Measurements from ENCODE around the gene TICAM2. TPM values are rescaled to one million over a fixed set of nuclear protein-coding genes. Genes with fewer than 3 reads are reported as not detected.

TICAM2 gene
- total RNA-seq, 4 donors from 2014 or later: 1.2 to 4.7 (median 3.1) TPM

DNA sequence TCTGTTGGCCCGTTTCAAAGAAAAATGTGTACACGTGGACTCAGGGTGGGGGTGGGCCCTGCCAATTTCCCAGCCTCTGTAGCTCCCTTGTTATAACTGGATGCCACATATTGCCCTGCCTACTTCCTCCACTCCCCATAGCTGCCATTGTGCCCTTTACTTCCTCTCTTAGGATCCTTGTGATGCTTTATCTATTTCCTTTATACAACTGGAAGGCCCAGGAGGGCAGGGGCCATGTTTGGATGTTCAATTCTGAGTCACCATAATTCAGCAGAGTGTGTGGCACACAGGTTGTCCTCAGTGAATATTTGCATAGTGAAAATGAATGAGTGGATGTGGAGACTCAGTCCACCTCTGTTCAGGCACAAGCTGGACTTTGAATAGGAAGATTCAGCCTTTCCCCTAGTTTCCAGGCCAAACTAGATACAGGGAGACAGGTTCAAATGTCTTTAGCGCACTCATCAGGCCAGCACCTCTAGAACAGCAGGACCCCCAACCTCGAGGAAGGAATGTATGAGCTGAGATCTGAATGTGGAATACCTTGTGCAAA lies 47.1 kb downstream of the TICAM2 start:
- WGBS, 2 donors (ENCODE audit: low coverage in 1 of 2): 77 to 83% methylated on average over 3 to 4 of the region's 4 CpGs
- Histone ChIP-seq H3K27ac (no peak overlapping the region), H3K4me3 (no peak overlapping the region), H3K4me1 (peaks cover 0 to 39% (median 9%) of the 10 kb centered on the region in 3 donors), H3K9me3 (no peaks in the 10 kb centered on the region), H3K27me3 (no peaks in the 10 kb centered on the region), H3K36me3 (no peaks in the 10 kb centered on the region)
- no peak for TF ChIP-seq CTCF (IDR thresholded peaks at IDR 0.05)
- no peak for TF ChIP-seq POLR2A (IDR thresholded peaks at IDR 0.05)
- TF ChIP-seq EP300 (IDR thresholded peaks at IDR 0.05): no peak
- TF ChIP-seq POLR2AphosphoS5 (IDR thresholded peaks at IDR 0.05): no peak
- ATAC-seq: no peak

- peaks cover 0 to 28% (median 6%) of the 10 kb centered on the region in 3 donors for H3K4me1 ChIP-seq
- H3K36me3 ChIP-seq: no peaks in the 10 kb centered on the region
- 88 to 92% methylated on average over 1 to 4 of the region's 4 CpGs for WGBS, 2 donors (ENCODE audit: low coverage in 1 of 2)
- TF ChIP-seq CTCF (IDR thresholded peaks at IDR 0.05) (no peak), EP300 (IDR thresholded peaks at IDR 0.05) (no peak), POLR2AphosphoS5 (IDR thresholded peaks at IDR 0.05) (no peak), POLR2A (IDR thresholded peaks at IDR 0.05) (no peak)
- H3K9me3 ChIP-seq: no peaks in the 10 kb centered on the region
- no peak overlapping the region for H3K27ac ChIP-seq
- H3K4me3 ChIP-seq: no peak overlapping the region
- ATAC-seq: no peak
- no peaks in the 10 kb centered on the region for H3K27me3 ChIP-seq
Measured at GRCh38 chr5:115553082-115553481, 49.2 kb downstream of the TICAM2 start.

DNA sequence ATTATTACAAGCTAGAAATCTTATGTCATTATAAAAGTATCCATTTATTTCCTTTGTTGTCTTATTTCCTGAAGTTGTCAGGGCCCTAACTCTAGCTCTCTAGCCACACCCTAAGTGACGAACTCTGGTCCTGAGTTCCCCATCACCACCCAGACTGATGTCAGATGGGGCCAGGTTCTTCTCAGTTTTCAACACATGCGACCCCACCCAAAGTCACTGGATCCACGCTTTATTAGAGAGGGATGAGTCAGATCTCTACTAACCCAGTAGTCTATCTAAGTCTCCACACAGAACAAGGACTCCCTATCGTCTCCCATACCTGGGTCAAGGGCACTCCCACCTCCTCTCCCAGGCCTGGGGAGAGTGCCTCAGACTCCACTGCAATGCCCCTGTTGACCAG lies 50.9 kb downstream of the TICAM2 start:
- Histone ChIP-seq H3K36me3 (no peaks in the 10 kb centered on the region), H3K4me1 (peaks cover 0 to 13% (median 0%) of the 10 kb centered on the region in 3 donors), H3K27me3 (no peaks in the 10 kb centered on the region), H3K27ac (no peak overlapping the region), H3K9me3 (no peaks in the 10 kb centered on the region), H3K4me3 (no peak overlapping the region)
- peak; percentile 40 for ATAC-seq
- WGBS, 2 donors (ENCODE audit: low coverage in 1 of 2): 80 to 83% methylated on average over 1 to 4 of the region's 4 CpGs
- no peak for TF ChIP-seq CTCF (IDR thresholded peaks at IDR 0.05)
- TF ChIP-seq EP300 (IDR thresholded peaks at IDR 0.05): no peak
- no peak for TF ChIP-seq POLR2AphosphoS5 (IDR thresholded peaks at IDR 0.05)
- no peak for TF ChIP-seq POLR2A (IDR thresholded peaks at IDR 0.05)

GRCh38 chr5:115549154-115549553 lies 53.1 kb downstream of the TICAM2 start:
- no peaks in the 10 kb centered on the region for H3K27me3 ChIP-seq
- no peak for TF ChIP-seq EP300 (IDR thresholded peaks at IDR 0.05)
- TF ChIP-seq POLR2A (IDR thresholded peaks at IDR 0.05): no peak
- peak in 1 of 4 experiments; percentile 40 for TF ChIP-seq CTCF (IDR thresholded peaks at IDR 0.05)
- no peak for TF ChIP-seq POLR2AphosphoS5 (IDR thresholded peaks at IDR 0.05)
- peaks cover 0 to 7% (median 0%) of the 10 kb centered on the region in 3 donors for H3K9me3 ChIP-seq
- ATAC-seq: no peak
- no peak overlapping the region for H3K4me3 ChIP-seq
- peaks cover 0 to 13% (median 0%) of the 10 kb centered on the region in 3 donors for H3K4me1 ChIP-seq
- 33 to 92% methylated on average over 1 to 2 of the region's 3 CpGs for WGBS, 2 donors (ENCODE audit: low coverage in 1 of 2)
- H3K27ac ChIP-seq: no peak overlapping the region
- no peaks in the 10 kb centered on the region for H3K36me3 ChIP-seq

- WGBS, 2 donors (ENCODE audit: low coverage in 1 of 2): 91 to 95% methylated on average over 4 of the region's 4 CpGs
- no peak for TF ChIP-seq POLR2AphosphoS5 (IDR thresholded peaks at IDR 0.05)
- TF ChIP-seq POLR2A (IDR thresholded peaks at IDR 0.05): no peak
- TF ChIP-seq CTCF (IDR thresholded peaks at IDR 0.05): no peak
- TF ChIP-seq EP300 (IDR thresholded peaks at IDR 0.05): no peak
- H3K27me3 ChIP-seq: no peaks in the 10 kb centered on the region
Measured at GRCh38 chr5:115548683-115549082, 53.6 kb downstream of the TICAM2 start.

More at GRCh38 chr5:115548683-115549082, 53.6 kb downstream of the TICAM2 start:
- H3K4me3 ChIP-seq: no peak overlapping the region
- peaks cover 0 to 13% (median 0%) of the 10 kb centered on the region in 3 donors for H3K4me1 ChIP-seq
- no peak for ATAC-seq
- peaks cover 0 to 7% (median 0%) of the 10 kb centered on the region in 3 donors for H3K9me3 ChIP-seq
- H3K27ac ChIP-seq: no peak overlapping the region
- no peaks in the 10 kb centered on the region for H3K36me3 ChIP-seq

Data from gastroesophageal sphincter (tissue), 4 donors.